ENCODE measurements around the gene DDX24. TPM values are rescaled to one million over a fixed set of nuclear protein-coding genes. Genes with fewer than 3 reads are reported as not detected.

DDX24 gene
- polyA plus RNA-seq, 3 donors, result 51.2 to 68.0 (median 53.8) TPM

GRCh38 chr14:94038921-94039629 is 41.9 kb downstream of the DDX24 start:
- no peaks in the 10 kb centered on the region for H3K9me3 ChIP-seq (replicated peaks in 1 of 2; ENCODE audit: control insufficient read depth in 1 of 2, insufficient read depth in 1 of 2, low read length in 2 of 2)
- no peak overlapping the region for H3K4me2 ChIP-seq (replicated peaks; ENCODE audit: extremely low read depth, low read length, poor library complexity, severe bottlenecking)
- peaks cover 0 to 2% (median 1%) of the 10 kb centered on the region in 3 donors for H3K27me3 Mint-ChIP-seq (ENCODE audit: low read depth in 3 of 3)
- peaks cover 0 to 5% of the 10 kb centered on the region in 2 donors for H3K36me3 ChIP-seq (replicated peaks in 1 of 2; ENCODE audit: control insufficient read depth in 1 of 2, insufficient read depth in 2 of 2, low read length in 2 of 2)
- intact Hi-C loops (cut with micrococcal nuclease), result loop anchor here (5.0 to 10.0 kb wide), 3 partner anchors 98 to 143 kb away; partner anchors contain the start of gene PPP4R4 (in 1 of the 2)
- DNase-seq, result no peak
- no peak overlapping the region for H3K9ac ChIP-seq (ENCODE audit: insufficient read depth, low read length, poor library complexity, severe bottlenecking)
- no peaks in the 10 kb centered on the region for H3K4me1 Mint-ChIP-seq
- no peaks in the 10 kb centered on the region for H4K20me1 ChIP-seq (ENCODE audit: insufficient read depth, low read length)
- H2AFZ ChIP-seq (ENCODE audit: insufficient read depth, low read depth, low read length, poor library complexity, severe bottlenecking), result no peak overlapping the region
- no peak overlapping the region for H3K4me3 Mint-ChIP-seq
- no peaks in the 10 kb centered on the region for H3K4me1 ChIP-seq (ENCODE audit: control insufficient read depth in 1 of 2, insufficient read depth in 2 of 2, low read length in 2 of 2)
- no peak for TF ChIP-seq CTCF (IDR thresholded peaks at IDR 0.05)
- H3K27ac Mint-ChIP-seq, result no peak overlapping the region
- no peak overlapping the region for H3K27ac ChIP-seq (ENCODE audit: low read depth in 1 of 2, low read length in 2 of 2)
- H3K4me3 ChIP-seq (replicated peaks in 1 of 3; ENCODE audit: low read depth in 2 of 3, low read length in 3 of 3), result no peak overlapping the region
- peaks cover 0 to 1% (median 0%) of the 10 kb centered on the region in 7 donors for H3K9me3 Mint-ChIP-seq
- no peaks in the 10 kb centered on the region for H3K79me2 ChIP-seq (ENCODE audit: insufficient read depth, low read length)
- WGBS (ENCODE audit: insufficient coverage), result 97% methylated on average over 10 of the region's 11 CpGs
- H3K27me3 ChIP-seq (ENCODE audit: control insufficient read depth in 2 of 2, insufficient read depth in 2 of 2, low read length in 2 of 2), result no peaks in the 10 kb centered on the region
- peaks cover 7 to 8% of the 10 kb centered on the region in 2 donors for H3K36me3 Mint-ChIP-seq

DNA sequence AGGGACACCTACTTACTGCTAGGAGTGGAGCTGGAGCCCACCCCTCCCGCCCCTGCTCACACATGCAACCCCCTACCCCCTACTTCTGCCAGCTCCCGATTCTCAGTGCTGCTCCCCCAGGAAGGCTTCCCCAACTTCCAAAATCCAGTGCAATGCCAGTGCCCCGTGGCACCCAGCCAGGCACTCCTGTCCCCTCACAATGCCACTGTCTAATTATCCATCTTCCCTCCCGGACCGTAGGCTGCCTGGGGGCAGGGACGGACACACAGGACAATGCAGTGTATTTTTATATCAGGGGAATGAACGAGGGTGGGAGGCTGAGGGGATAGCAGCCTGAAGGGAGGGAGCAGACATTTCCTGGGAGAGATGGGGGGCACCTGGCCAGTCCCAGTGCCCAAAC is 42.5 kb downstream of the DDX24 start:
- DNase-seq, result no peak
- H3K4me1 Mint-ChIP-seq, result no peaks in the 10 kb centered on the region
- WGBS (ENCODE audit: insufficient coverage), result 83% methylated on average over 1 of the region's 7 CpGs
- no peak overlapping the region for H3K9ac ChIP-seq (ENCODE audit: insufficient read depth, low read length, poor library complexity, severe bottlenecking)
- H2AFZ ChIP-seq (ENCODE audit: insufficient read depth, low read depth, low read length, poor library complexity, severe bottlenecking), result no peak overlapping the region
- no peak for TF ChIP-seq CTCF (IDR thresholded peaks at IDR 0.05)
- no peaks in the 10 kb centered on the region for H3K79me2 ChIP-seq (ENCODE audit: insufficient read depth, low read length)
- no peak overlapping the region for H3K27ac ChIP-seq (ENCODE audit: low read depth in 1 of 2, low read length in 2 of 2)
- H3K4me2 ChIP-seq (replicated peaks; ENCODE audit: extremely low read depth, low read length, poor library complexity, severe bottlenecking), result no peak overlapping the region
- peaks cover 1 to 2% of the 10 kb centered on the region in 2 donors for H3K36me3 Mint-ChIP-seq
- no peaks in the 10 kb centered on the region for H4K20me1 ChIP-seq (ENCODE audit: insufficient read depth, low read length)
- no peaks in the 10 kb centered on the region for H3K4me1 ChIP-seq (ENCODE audit: control insufficient read depth in 1 of 2, insufficient read depth in 2 of 2, low read length in 2 of 2)
- no peak overlapping the region for H3K27ac Mint-ChIP-seq
- H3K9me3 ChIP-seq (replicated peaks in 1 of 2; ENCODE audit: control insufficient read depth in 1 of 2, insufficient read depth in 1 of 2, low read length in 2 of 2), result no peaks in the 10 kb centered on the region
- H3K36me3 ChIP-seq (replicated peaks in 1 of 2; ENCODE audit: control insufficient read depth in 1 of 2, insufficient read depth in 2 of 2, low read length in 2 of 2), result no peaks in the 10 kb centered on the region
- peaks cover 0 to 2% (median 1%) of the 10 kb centered on the region in 3 donors for H3K27me3 Mint-ChIP-seq (ENCODE audit: low read depth in 3 of 3)
- intact Hi-C loops (cut with micrococcal nuclease), result loop anchor here (5.0 to 10.0 kb wide), 3 partner anchors 99 to 144 kb away; partner anchors contain the start of gene PPP4R4 (in 1 of the 2)
- H3K27me3 ChIP-seq (ENCODE audit: control insufficient read depth in 2 of 2, insufficient read depth in 2 of 2, low read length in 2 of 2), result no peaks in the 10 kb centered on the region
- no peak overlapping the region for H3K4me3 Mint-ChIP-seq
- peaks cover 0 to 1% (median 0%) of the 10 kb centered on the region in 7 donors for H3K9me3 Mint-ChIP-seq
- no peak overlapping the region for H3K4me3 ChIP-seq (replicated peaks in 1 of 3; ENCODE audit: low read depth in 2 of 3, low read length in 3 of 3)

All from CD14-positive monocyte (primary cell).